MCF 10A (cell line): ENCODE results near the gene TUBB2B. TPM values are rescaled to one million over a fixed set of nuclear protein-coding genes. Genes with fewer than 3 reads are reported as not detected.

Source experiments
- BruUV-seq: library from RNA; stranded (reverse); fragments of 400-500 nt; replicated peaks from 2 replicates; lab custom pipeline; 2021; lab: Mats Ljungman, UMichigan
- CTCF ChIA-PET: fragments of 300-600 bp; sonication (Branson Sonifier 250); formaldehyde crosslinking; extraction: SDS; loops from one replicate; lab custom pipeline; 2021; ENCODE audit warnings: antibody characterized with exemption, inconsistent platforms; lab: Yijun Ruan, JAX
- POLR2A ChIA-PET: fragments of 300-600, 350-650 bp; sonication (Branson Sonifier 250); formaldehyde crosslinking; extraction: SDS; loops from one replicate; lab custom pipeline; 2020; ENCODE audit warnings: antibody characterized with exemption, inconsistent platforms; lab: Yijun Ruan, JAX
- DNase-seq: peaks from one replicate; pipeline ENCODE4 v3.0.0-alpha.2; 2018; ENCODE audit not compliant: unreplicated experiment
- H3K27ac Mint-ChIP-seq: one replicate; pipeline ENCODE4 v1.8.0; 2022; ENCODE audit warnings: mild to moderate bottlenecking, low read depth, mixed read lengths; ENCODE audit not compliant: unreplicated experiment
- H3K27me3 Mint-ChIP-seq: one replicate; pipeline ENCODE4 v1.8.0; 2022; ENCODE audit warnings: mixed read lengths; ENCODE audit not compliant: insufficient read depth, unreplicated experiment
- H3K36me3 Mint-ChIP-seq: one replicate; pipeline ENCODE4 v1.8.0; 2022; ENCODE audit warnings: mild to moderate bottlenecking, moderate library complexity, mixed read lengths; ENCODE audit not compliant: insufficient read depth, unreplicated experiment
- H3K4me1 Mint-ChIP-seq: one replicate; pipeline ENCODE4 v1.8.0; 2022; ENCODE audit warnings: mixed read lengths; ENCODE audit not compliant: insufficient read depth, unreplicated experiment
- H3K4me3 Mint-ChIP-seq: one replicate; pipeline ENCODE4 v1.8.0; 2022; ENCODE audit warnings: mild to moderate bottlenecking, moderate library complexity, mixed read lengths; ENCODE audit not compliant: unreplicated experiment
- H3K9me3 Mint-ChIP-seq: one replicate; pipeline ENCODE4 v1.8.0; 2022; ENCODE audit warnings: mixed read lengths; ENCODE audit not compliant: unreplicated experiment
- intact Hi-C: fragments of 100-400 bp; cut with micrococcal nuclease; formaldehyde crosslinking; loops from 2 replicates; pipeline ENCODE4 v1.14.1; 2022
- total RNA-seq: library from RNA; stranded (reverse); gene quantifications from 2 replicates; pipeline ENCODE4 v1.2.3, GENCODE V29; 2022
- TF ChIP-seq, protein P1 (sequence below): fragments of 200-600 bp; IDR thresholded peaks from one replicate; pipeline ENCODE4 v1.8.0; 2022; ENCODE audit warnings: antibody characterized with exemption, mild to moderate bottlenecking; ENCODE audit not compliant: unreplicated experiment

TUBB2B gene
- total RNA-seq, 1 experiment from 2014 or later, result 0.47 TPM

DNA sequence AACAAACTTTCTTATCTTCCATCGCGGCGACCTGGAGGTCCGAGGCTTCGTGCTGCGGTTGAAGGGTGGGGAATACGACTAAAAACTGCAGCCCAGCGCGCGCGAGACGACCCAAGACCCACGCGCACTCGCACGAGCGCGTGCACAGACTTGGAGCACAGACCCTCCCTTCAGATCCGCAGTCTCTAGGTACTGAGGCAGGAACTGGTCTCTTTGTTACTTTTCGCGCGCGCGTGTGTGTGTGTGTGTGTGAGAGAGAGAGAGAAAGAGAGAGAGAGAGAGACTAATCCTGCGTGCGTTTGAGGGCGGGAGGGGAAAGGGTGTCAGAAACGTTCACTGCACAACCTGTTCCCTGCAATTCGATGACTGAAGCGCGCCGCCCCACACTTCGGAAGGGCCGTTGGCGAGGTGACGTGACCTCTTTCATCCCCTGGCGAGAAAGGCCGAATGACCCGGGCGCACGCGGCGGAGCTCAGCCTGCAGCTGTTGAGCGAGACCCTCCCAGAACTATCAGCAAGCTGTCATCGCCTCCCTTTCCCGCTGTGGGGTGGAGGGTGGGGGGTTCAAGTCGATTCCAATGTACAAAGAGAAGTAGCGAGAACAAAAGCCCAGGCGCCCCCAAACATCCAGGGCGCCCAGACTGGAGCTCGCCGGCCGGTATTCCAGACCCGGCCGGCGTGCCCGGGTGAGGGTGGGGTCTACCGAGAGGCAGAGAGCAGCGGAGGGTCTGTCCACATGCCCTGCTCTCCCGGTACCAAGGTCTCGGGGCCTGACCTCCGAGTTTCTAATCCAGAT is 1.5 kb upstream of the TUBB2B start:
- CTCF ChIA-PET, result no interaction called here
- peaks cover 6% of the 10 kb centered on the region for H3K36me3 Mint-ChIP-seq
- TF ChIP-seq, protein P1, sequence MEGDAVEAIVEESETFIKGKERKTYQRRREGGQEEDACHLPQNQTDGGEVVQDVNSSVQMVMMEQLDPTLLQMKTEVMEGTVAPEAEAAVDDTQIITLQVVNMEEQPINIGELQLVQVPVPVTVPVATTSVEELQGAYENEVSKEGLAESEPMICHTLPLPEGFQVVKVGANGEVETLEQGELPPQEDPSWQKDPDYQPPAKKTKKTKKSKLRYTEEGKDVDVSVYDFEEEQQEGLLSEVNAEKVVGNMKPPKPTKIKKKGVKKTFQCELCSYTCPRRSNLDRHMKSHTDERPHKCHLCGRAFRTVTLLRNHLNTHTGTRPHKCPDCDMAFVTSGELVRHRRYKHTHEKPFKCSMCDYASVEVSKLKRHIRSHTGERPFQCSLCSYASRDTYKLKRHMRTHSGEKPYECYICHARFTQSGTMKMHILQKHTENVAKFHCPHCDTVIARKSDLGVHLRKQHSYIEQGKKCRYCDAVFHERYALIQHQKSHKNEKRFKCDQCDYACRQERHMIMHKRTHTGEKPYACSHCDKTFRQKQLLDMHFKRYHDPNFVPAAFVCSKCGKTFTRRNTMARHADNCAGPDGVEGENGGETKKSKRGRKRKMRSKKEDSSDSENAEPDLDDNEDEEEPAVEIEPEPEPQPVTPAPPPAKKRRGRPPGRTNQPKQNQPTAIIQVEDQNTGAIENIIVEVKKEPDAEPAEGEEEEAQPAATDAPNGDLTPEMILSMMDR, result no peak
- POLR2A ChIA-PET, result no interaction called here
- intact Hi-C loops, result no loop called here
- no peaks in the 10 kb centered on the region for H3K9me3 Mint-ChIP-seq
- peaks cover 76% of the 10 kb centered on the region for H3K27me3 Mint-ChIP-seq
- no peak overlapping the region for H3K27ac Mint-ChIP-seq
- DNase-seq, result no peak
- H3K4me1 Mint-ChIP-seq, result peaks cover 21% of the 10 kb centered on the region
- no peak overlapping the region for H3K4me3 Mint-ChIP-seq
- no TSS peak for BruUV-seq

DNA sequence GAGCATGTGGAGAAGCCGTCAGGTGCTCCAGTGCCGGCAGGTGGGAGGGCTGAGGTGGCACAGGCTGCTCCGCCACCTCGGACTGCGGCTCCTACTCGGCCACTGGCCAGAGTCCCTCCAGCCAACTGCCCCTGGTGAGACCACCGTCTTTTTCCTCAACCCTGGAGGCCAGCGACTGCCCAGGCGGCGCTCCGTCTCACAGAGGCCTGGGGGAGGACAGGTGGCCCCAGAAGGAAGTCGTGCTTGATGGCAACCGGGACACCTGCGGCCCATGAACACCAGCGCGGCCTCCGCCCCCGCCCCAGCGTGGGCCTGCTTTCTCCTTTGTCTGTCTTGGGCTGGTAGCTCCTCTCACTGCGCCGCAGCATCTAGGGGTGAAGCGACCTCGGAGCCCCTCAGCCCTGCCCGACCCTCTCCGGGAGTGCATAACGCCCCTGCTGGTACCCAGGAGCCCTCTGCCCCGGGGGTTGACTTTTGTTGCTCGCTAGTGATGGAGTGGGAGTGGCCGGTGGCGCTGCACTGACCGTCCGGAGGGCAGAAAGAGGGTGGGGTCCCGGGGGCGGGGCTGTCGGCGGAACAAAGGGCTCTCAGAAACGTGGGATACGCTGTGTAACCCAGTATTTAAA is 706 bp upstream of the TUBB2B start:
- Mint-ChIP-seq H3K4me1 (peaks cover 21% of the 10 kb centered on the region), H3K36me3 (peaks cover 2% of the 10 kb centered on the region), H3K4me3 (peak overlapping the region; percentile 35), H3K27ac (no peak overlapping the region), H3K27me3 (peaks cover 75% of the 10 kb centered on the region), H3K9me3 (no peaks in the 10 kb centered on the region)
- POLR2A ChIA-PET, result no interaction called here
- intact Hi-C loops, result no loop called here
- no peak for DNase-seq
- CTCF ChIA-PET, result no interaction called here
- TF ChIP-seq, protein P1, result no peak
- BruUV-seq, result no TSS peak

DNA sequence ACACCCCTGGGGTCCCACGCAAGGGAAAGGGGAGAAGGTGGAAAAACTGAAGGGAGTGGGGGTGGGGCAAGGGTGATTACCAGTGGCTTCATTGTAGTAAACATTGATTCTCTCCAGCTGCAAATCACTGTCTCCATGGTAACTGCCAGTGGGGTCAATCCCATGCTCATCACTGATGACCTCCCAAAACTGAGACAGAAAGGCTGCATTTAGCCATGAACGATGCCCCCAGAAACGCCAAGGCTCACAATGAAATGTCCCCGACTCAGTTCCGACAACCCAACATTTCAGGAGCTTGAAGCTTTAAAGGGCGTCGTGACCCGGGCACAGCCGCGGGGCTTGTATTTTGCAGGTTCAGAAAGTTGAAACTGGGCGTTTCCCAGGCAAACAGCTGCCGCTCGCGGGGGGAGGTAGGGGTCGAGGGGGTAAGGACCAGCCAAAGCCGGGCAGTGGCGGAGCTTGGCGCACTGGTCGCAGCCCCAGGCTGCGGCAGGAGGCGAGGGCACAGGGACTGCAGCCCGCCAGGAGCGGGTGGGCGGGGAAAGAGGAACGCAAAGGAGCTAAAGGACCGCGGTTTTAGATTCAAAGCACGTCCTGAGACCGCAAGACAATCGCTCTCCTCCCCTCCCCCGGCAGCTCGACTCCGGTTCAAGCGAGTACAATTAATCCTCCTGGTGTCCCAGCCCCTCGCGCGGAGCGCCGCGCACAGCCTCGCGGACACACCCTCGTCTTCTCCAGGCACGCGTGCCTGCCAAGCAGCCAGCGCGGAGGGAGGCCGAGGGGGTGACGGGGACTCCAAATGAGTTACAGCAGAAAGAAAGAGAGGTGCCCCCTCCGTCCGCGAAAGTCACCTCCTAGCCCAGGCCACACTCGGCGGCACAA is 731 bp downstream of the TUBB2B start:
- CTCF ChIA-PET, result interaction anchor here (0.7 kb wide), 1 partner anchor 505 kb away, joined by 3 read pairs; no protein-coding TSS in a partner anchor
- H3K9me3 Mint-ChIP-seq, result peaks cover 7% of the 10 kb centered on the region
- intact Hi-C loops, result no loop called here
- no peaks in the 10 kb centered on the region for H3K36me3 Mint-ChIP-seq
- TF ChIP-seq, protein P1, result no peak
- H3K4me3 Mint-ChIP-seq, result peak overlapping the region; percentile 65
- peaks cover 61% of the 10 kb centered on the region for H3K27me3 Mint-ChIP-seq
- H3K4me1 Mint-ChIP-seq, result peaks cover 20% of the 10 kb centered on the region
- no peak overlapping the region for H3K27ac Mint-ChIP-seq
- no TSS peak for BruUV-seq
- POLR2A ChIA-PET, result interaction anchor here (0.6 kb wide), 2 partner anchors 129 to 230 kb away, joined by 3 read pairs; no protein-coding TSS in a partner anchor
- DNase-seq, result no peak
